GM19328 (cell line): ENCODE data around the gene ARFIP2.

ENCODE experiments used
- ATAC-seq: cut with Tn5 transposase; IDR thresholded peaks from one replicate; pipeline ENCODE4 v1.9.1; 2021; ENCODE audit warnings: mild to moderate bottlenecking, moderate library complexity; ENCODE audit not compliant: unreplicated experiment

Gene ARFIP2

DNA sequence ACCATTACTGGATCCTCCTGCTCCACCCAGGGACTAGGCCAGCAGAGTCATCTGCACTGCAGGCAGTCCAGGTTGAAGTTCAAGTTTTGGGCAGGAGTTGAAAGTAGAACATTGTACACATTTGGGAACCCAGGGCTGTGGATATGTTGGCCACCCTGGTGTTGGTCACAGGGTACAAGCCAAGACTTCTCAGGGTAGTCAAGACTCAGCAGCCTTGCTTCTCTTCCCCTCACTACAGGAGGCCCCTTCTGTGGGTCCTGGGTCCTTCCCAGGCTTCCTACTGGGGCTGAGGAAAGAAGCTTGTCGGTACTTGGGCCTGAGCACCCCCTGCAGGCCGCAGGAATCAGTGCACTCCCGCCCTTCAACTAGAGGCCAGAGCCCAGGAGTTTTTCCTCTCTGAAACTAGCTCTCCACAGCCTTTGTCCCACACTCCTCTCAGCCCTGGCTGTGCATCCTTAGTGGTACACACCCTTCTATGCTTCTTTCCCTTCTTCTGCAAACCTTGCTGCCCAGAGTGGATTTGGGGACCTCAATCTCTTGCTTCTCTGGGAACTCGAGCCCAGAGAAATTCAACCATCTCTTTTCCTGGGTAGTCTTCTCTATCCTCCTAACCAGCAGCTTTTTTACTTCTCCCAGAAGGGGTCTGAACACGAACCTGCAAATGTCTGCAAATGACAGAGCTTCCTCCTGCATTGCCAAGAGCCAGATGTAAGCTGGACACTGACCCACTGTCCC, 37.7 kb downstream of the ARFIP2 start:
- ATAC-seq: peak; percentile 77

DNA sequence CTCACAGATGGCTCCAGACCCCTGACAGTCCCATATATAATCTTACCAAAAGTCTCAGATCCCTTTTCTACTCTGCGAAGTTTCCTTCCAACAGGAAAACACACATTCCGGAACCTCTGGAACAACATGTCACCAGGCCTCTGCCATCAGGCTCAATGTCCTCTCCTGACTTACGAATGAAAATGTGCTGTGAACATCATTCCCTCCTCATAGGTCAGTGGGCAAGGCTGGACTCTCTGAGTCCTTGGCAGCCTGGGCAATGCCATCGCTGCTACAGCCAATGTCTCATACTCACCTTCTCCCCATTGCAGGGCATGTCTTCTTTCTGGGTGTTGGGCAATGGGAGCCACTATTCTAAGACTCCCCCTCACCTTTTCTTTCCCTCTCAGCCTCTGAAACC, 38.7 kb downstream of the ARFIP2 start:
- ATAC-seq: no peak

DNA sequence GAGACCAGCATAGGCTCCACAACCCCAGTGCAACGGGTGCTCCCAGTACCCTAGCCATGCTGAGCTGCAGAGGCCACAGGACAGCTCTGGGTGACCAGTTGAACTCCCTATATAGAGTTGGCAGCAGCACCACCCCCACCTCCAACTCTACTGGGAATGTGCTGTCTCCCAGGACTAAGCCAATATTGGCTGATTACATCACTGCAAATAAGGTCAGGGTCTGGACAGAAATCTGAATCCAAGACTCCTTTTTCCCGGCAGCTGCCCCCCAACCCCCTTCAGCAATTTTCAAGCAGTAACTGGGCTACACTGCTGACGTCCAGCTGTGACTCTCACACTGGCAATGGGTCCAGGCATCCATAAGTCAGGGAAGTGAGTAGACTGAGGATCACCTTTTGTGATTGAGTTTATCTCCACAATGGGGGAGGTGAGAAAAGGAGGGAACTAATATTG, 40.2 kb downstream of the ARFIP2 start, which contains the start of gene HPX:
Gene HPX (minus strand): TSS at position 82 of the 453 bp plus-strand sequence. CDS start 24 bp downstream, at position 58.
- ATAC-seq: no peak

DNA sequence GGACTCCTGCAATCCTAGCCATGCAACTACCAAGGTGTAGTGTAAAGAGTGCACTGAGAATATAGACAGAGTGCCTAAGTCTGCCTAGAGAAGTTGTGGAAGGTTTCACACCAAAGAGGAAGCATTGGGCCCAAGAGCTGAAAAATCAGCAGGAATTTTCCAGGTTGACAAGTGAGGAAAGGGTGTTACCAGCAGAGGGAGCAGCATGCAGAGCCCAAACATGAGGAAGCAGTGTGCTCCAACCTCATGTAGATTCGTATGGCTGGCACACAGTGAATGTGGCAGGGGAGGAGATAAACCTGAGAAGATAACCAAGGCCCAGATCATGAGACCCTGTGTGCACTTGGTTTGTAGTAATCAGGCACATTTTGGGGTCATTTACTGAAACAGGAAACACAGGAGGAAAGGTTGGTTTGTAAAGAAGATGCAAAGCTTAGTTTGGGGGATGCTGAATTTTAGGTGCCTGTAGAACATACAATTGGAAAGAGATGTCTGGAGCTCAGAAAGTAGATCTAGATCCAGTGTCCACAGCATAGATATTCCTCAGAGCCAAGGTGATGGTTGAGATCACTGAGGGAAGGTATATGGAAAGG, 42.1 kb downstream of the ARFIP2 start:
- no peak for ATAC-seq

DNA sequence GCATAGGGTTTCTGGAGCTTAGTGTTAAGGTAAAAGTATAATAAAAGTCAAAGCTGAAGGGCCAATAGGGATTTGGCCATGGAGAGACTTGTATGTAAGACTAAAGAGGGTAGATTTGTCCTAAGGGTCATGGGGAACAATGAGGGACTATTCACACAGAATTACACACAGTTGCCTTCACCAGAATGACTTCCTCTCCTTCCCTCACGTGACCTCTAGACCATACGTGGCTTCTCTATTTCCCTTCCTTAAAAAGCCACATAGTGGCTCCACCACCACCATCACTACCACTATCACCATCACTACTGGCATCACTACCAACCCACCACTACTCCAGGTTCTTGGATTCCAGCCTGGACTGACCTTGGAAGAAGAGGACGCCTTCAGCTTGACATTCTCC, 43.1 kb downstream of the ARFIP2 start:
- ATAC-seq: no peak

DNA sequence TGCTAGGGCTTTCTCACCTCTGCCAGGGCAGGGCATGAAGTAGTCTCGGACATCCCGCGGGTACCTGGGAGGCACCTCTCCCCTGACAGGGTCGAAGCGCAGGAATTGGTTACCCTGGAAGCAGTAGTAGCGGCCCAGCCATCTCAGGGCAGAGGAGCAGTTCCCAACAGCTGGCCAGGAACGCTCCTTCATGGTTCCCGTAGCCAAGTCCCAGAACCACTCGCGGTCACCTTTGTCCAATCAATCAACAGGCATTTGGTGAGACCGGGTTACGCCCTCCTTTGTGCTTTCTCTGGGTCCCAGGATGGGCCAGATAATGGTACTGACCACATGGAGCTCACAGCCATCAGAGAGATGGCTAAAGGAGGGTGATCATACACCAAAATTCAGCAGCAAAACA, 43.7 kb downstream of the ARFIP2 start:
- no peak for ATAC-seq

DNA sequence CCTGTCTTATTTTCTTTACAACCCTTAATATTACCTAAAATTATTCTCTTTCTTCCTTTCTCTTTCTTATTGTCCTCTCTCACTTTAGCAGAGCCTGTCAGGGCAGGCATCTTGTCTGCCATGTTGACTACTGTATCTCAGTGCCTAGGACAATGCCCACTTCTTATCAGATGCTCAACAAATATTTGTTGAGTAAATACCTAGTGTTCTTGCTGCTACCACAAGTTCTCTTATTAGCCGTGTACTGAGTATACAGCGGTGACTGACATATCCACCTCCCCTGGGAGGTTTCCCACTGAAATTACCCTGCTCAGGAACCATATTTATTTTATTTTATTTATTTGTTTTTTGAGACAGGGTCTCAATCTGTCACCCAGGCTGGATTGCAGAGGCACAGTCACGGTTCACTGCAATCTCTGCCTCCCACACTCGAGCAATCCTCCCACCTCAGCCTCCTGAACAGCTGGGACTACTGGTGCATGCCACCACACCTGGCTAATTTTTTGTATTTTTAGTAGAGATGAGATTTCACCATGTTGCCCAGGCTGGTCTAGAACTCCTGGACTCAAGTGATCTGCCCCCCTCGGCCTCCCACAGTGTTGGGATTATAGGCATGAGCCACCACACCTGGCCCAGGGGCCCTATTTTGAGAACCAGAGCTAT, 47.0 kb downstream of the ARFIP2 start:
- peak; percentile 44 for ATAC-seq

DNA sequence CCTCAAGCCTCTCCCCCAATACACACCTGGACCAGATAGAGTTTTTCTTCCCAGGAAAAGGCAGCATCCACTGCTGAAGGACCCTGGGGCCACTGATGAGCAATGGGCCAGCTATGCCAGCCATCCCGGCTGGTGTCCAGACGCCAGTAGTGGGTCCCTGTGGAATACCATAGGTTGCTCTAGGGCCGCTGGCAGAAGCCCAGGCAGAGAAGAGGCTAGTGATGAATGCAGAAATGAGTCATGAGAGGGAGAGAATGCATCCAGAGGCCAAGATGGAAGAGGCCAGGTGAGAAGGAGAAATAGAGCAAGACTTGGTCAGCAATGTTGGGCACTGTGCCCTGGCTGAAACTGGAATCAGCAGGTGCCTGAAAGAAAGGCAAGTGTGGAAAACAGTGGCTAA, 49.3 kb downstream of the ARFIP2 start:
- no peak for ATAC-seq

DNA sequence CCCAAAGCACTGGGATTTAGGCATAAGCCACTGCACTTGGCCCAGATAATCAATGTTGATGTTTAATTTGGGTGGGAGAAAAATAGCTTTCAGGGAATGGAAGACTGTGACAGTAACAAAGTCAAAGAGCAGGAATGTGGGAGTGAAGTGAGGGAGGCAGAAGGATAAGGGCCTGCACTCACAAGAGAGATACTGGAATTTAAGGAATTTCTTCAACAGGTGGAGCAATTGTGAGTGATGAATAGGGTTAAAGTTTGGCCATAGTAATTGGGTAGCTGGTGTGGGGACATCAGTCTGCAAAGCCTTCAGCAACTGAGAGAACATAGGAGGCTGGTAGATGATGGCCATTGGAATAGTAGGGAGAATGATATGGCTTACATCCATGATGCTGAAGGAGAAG, 53.6 kb downstream of the ARFIP2 start:
- ATAC-seq: no peak
